Fibroblast of lung (primary cell): ENCODE results near the gene NARF. TPM values are rescaled to one million over a fixed set of nuclear protein-coding genes. Genes with fewer than 3 reads are reported as not detected.

Experiments
- DNase-seq, 2 donors: peaks; one replicate each; pipeline versions ENCODE4 v3.0.0 to v3.0.0-alpha.2; 2010; ENCODE audit warnings: low read depth in 2 of 2
- H2AFZ ChIP-seq: 2 replicates; pipeline ENCODE4 v1.5.1; 2012; ENCODE audit warnings: low read length, control low read depth, inconsistent platforms
- H3K27ac ChIP-seq: 2 replicates; pipeline ENCODE4 v1.5.1; 2011; ENCODE audit warnings: low read length, control low read depth; ENCODE audit not compliant: insufficient read depth
- H3K27me3 ChIP-seq: 2 replicates; pipeline ENCODE4 v1.5.1; 2011; ENCODE audit warnings: mild to moderate bottlenecking, low read length; ENCODE audit not compliant: control insufficient read depth, insufficient read depth
- H3K36me3 ChIP-seq: 2 replicates; pipeline ENCODE4 v1.5.1; 2011; ENCODE audit warnings: low read length; ENCODE audit not compliant: control insufficient read depth, insufficient read depth
- H3K4me1 ChIP-seq: 2 replicates; pipeline ENCODE4 v1.5.1; 2011; ENCODE audit warnings: low read length; ENCODE audit not compliant: control insufficient read depth, insufficient read depth; ENCODE audit errors: extremely low read depth
- H3K4me2 ChIP-seq: 2 replicates; pipeline ENCODE4 v1.5.1; 2011; ENCODE audit warnings: low read length, control low read depth; ENCODE audit not compliant: insufficient read depth; ENCODE audit errors: extremely low read depth
- H3K4me3 ChIP-seq, 4 experiments: fragments of 200-600 bp in 1 of 4; sonication (generic) in 1 of 4; replicated peaks in 1 of 4; 2 replicates each; pipeline ENCODE4 v1.5.1; 2011 to 2016; ENCODE audit warnings: low read length in 4 of 4, low read depth in 3 of 4, mild to moderate bottlenecking in 3 of 4, control low read depth in 2 of 4, inconsistent platforms in 1 of 4, mixed read lengths in 1 of 4; ENCODE audit not compliant: insufficient read depth in 1 of 4; ENCODE audit errors: control extremely low read depth in 1 of 4
- H3K79me2 ChIP-seq: 2 replicates; pipeline ENCODE4 v1.5.1; 2012; ENCODE audit warnings: mild to moderate bottlenecking, low read length, inconsistent platforms; ENCODE audit not compliant: control insufficient read depth, insufficient read depth
- H3K9ac ChIP-seq: 2 replicates; pipeline ENCODE4 v1.5.1; 2011; ENCODE audit warnings: mild to moderate bottlenecking, low read length, control low read depth; ENCODE audit not compliant: insufficient read depth
- H3K9me3 ChIP-seq: 2 replicates; pipeline ENCODE4 v1.5.1; 2012; ENCODE audit warnings: low read depth, low read length; ENCODE audit not compliant: control insufficient read depth, insufficient read depth
- H4K20me1 ChIP-seq: 2 replicates; pipeline ENCODE4 v1.5.1; 2011; ENCODE audit warnings: low read length; ENCODE audit not compliant: control insufficient read depth, insufficient read depth; ENCODE audit errors: extremely low read depth
- CTCF ChIP-seq, 2 donors: IDR thresholded peaks in 1 of 2; conservative IDR thresholded peaks in 1 of 2; 1 replicate in 1 of 2; 2 replicates in 1 of 2; pipeline ENCODE4 v1.5.1; 2011 to 2012; ENCODE audit warnings: low read length in 2 of 2, control low read depth in 1 of 2, inconsistent platforms in 1 of 2, low read depth in 1 of 2, mild to moderate bottlenecking in 1 of 2
- EZH2 ChIP-seq: IDR thresholded peaks from 2 replicates; pipeline ENCODE4 v1.5.1; 2012; ENCODE audit warnings: low read length, control low read depth, mild to moderate bottlenecking; ENCODE audit errors: missing control alignments
- polyA plus RNA-seq, 2 donors: library from polyadenylated mRNA; depleted of rRNA in 1 of 2; stranded (reverse) in 1 of 2; unstranded in 1 of 2; fragments of >200 nt; gene quantifications; 2 replicates each; pipeline ENCODE4 v1.2.1, GENCODE V29; 2011 to 2012; ENCODE audit warnings: missing spikeins in 1 of 2
- total RNA-seq: library from RNA; depleted of rRNA; stranded (reverse); fragments of >200 nt; gene quantifications from 2 replicates; pipeline ENCODE4 v1.2.1, GENCODE V29; 2014

The NARF gene
- total and polyA plus RNA-seq, 2 donors (not counting 1 experiment from before 2014, with no cell fraction given): 22.0 to 38.7 TPM

- H3K36me3 ChIP-seq: peaks cover 21% of the 10 kb centered on the region
- H3K4me3 ChIP-seq: no peak overlapping the region
- no peaks in the 10 kb centered on the region for H3K4me1 ChIP-seq
- H3K27ac ChIP-seq: no peak overlapping the region
- no peaks in the 10 kb centered on the region for H3K27me3 ChIP-seq
- TF ChIP-seq CTCF (conservative IDR thresholded peaks at IDR 0.05 in 1 of 2, IDR thresholded peaks at IDR 0.05 in 1 of 2; ENCODE audit: low read depth in 1 of 2, low read length in 2 of 2) (no peak), EZH2 (no peak)
- no peak for DNase-seq
- no peak overlapping the region for H3K4me2 ChIP-seq
- H3K9ac ChIP-seq: no peak overlapping the region
- no peaks in the 10 kb centered on the region for H4K20me1 ChIP-seq
- no peaks in the 10 kb centered on the region for H3K79me2 ChIP-seq
- H3K9me3 ChIP-seq: no peaks in the 10 kb centered on the region
- H2AFZ ChIP-seq: no peak overlapping the region
These were observed 18.0 kb upstream of the NARF start for GRCh38 chr17:82440469-82440981.

GRCh38 chr17:82440991-82441627 lies 17.4 kb upstream of the NARF start:
- H3K9ac ChIP-seq: no peak overlapping the region
- H2AFZ ChIP-seq: no peak overlapping the region
- TF ChIP-seq EZH2 (no peak), CTCF (conservative IDR thresholded peaks at IDR 0.05 in 1 of 2, IDR thresholded peaks at IDR 0.05 in 1 of 2; ENCODE audit: low read depth in 1 of 2, low read length in 2 of 2) (no peak)
- H3K4me2 ChIP-seq: no peak overlapping the region
- no peaks in the 10 kb centered on the region for H3K79me2 ChIP-seq
- H3K27me3 ChIP-seq: no peaks in the 10 kb centered on the region
- H3K9me3 ChIP-seq: no peaks in the 10 kb centered on the region
- no peak overlapping the region for H3K4me3 ChIP-seq
- DNase-seq: peak in 1 of 2 donors; percentile 39
- H3K4me1 ChIP-seq: no peaks in the 10 kb centered on the region
- no peaks in the 10 kb centered on the region for H4K20me1 ChIP-seq
- H3K36me3 ChIP-seq: peaks cover 23% of the 10 kb centered on the region
- H3K27ac ChIP-seq: no peak overlapping the region

GRCh38 chr17:82441691-82442487 lies 16.7 kb upstream of the NARF start:
- H3K79me2 ChIP-seq: no peaks in the 10 kb centered on the region
- DNase-seq: no peak
- no peaks in the 10 kb centered on the region for H3K9me3 ChIP-seq
- no peak overlapping the region for H3K9ac ChIP-seq
- H3K36me3 ChIP-seq: peaks cover 23% of the 10 kb centered on the region
- H2AFZ ChIP-seq: no peak overlapping the region
- H4K20me1 ChIP-seq: no peaks in the 10 kb centered on the region
- no peaks in the 10 kb centered on the region for H3K27me3 ChIP-seq
- H3K4me3 ChIP-seq: no peak overlapping the region
- TF ChIP-seq EZH2: no peak
- TF ChIP-seq CTCF (conservative IDR thresholded peaks at IDR 0.05 in 1 of 2, IDR thresholded peaks at IDR 0.05 in 1 of 2; ENCODE audit: low read depth in 1 of 2, low read length in 2 of 2): no peak
- no peaks in the 10 kb centered on the region for H3K4me1 ChIP-seq
- no peak overlapping the region for H3K27ac ChIP-seq
- no peak overlapping the region for H3K4me2 ChIP-seq
